SK-N-SH treated with all-trans-retinoic acid at 6 μM for 48 hours (cell line): ENCODE data around the gene AVEN.
"Not testable (repeated sequence)": the region's sequence is repeated elsewhere in the genome, so short reads cannot be mapped to it uniquely, and the experiment has no call there.

ENCODE experiments used
- ATAC-seq: fragments of 200-7000 bp; cut with Tn5 transposase; 3 replicates; pipeline ENCODE4 v1.9.1; 2020; ENCODE audit warnings: mild to moderate bottlenecking, moderate library complexity
- ARNTL ChIP-seq: fragments of 450-650 bp; formaldehyde crosslinking; IDR thresholded peaks from 2 replicates; pipeline ENCODE4 v1.5.0; 2020; ENCODE audit warnings: low read depth, mild to moderate bottlenecking, moderate library complexity, borderline replicate concordance
- BACH2 ChIP-seq: fragments of 250-450 bp; sonication (Bioruptor Pico); IDR thresholded peaks from 2 replicates; pipeline ENCODE4 v1.9.0; 2021; ENCODE audit warnings: mild to moderate bottlenecking, borderline replicate concordance
- CREB5 ChIP-seq: fragments of 250-450 bp; sonication (Bioruptor Pico); IDR thresholded peaks from 2 replicates; pipeline ENCODE4 v1.5.1; 2020; ENCODE audit warnings: low read depth, mild to moderate bottlenecking, moderate library complexity
- CSDC2 ChIP-seq: fragments of 250-450 bp; sonication (Bioruptor Pico); IDR thresholded peaks from 2 replicates; pipeline ENCODE4 v1.5.0; 2020; ENCODE audit warnings: mild to moderate bottlenecking, moderate library complexity
- ESRRG ChIP-seq: fragments of 250-450 bp; sonication (Bioruptor Pico); IDR thresholded peaks from 2 replicates; pipeline ENCODE4 v1.6.1; 2021; ENCODE audit warnings: mild to moderate bottlenecking
- GLIS3 ChIP-seq: fragments of 250-450 bp; sonication (Bioruptor Pico); IDR thresholded peaks from 2 replicates; pipeline ENCODE4 v1.5.0; 2020; ENCODE audit warnings: mild to moderate bottlenecking, moderate library complexity
- ISL1 ChIP-seq: fragments of 250-450 bp; sonication (Bioruptor Pico); IDR thresholded peaks from 2 replicates; pipeline ENCODE4 v2.1.2; 2022; ENCODE audit warnings: mild to moderate bottlenecking, moderate library complexity
- POU6F1 ChIP-seq: fragments of 250-450 bp; sonication (Bioruptor Pico); IDR thresholded peaks from 2 replicates; pipeline ENCODE4 v1.8.0; 2021; ENCODE audit warnings: low read depth, mild to moderate bottlenecking, moderate library complexity, borderline replicate concordance
- PPARA ChIP-seq: fragments of 250-450 bp; sonication (Bioruptor Pico); IDR thresholded peaks from 2 replicates; pipeline ENCODE4 v1.5.0; 2020; ENCODE audit warnings: mild to moderate bottlenecking, borderline replicate concordance
- RARB ChIP-seq: fragments of 250-450 bp; sonication (Bioruptor Pico); IDR thresholded peaks from 2 replicates; pipeline ENCODE4 v1.8.0; 2021; ENCODE audit warnings: mild to moderate bottlenecking, moderate library complexity
- TCF4 ChIP-seq: fragments of 250-450 bp; sonication (Bioruptor Pico); IDR thresholded peaks from 2 replicates; pipeline ENCODE4 v1.8.0; 2021; ENCODE audit warnings: mild to moderate bottlenecking, moderate library complexity, borderline replicate concordance
- TOX ChIP-seq: fragments of 250-450 bp; sonication (Bioruptor Pico); IDR thresholded peaks from 2 replicates; pipeline ENCODE4 v1.8.0; 2021; ENCODE audit warnings: mild to moderate bottlenecking, moderate library complexity, borderline replicate concordance
- ZFP3 ChIP-seq: fragments of 250-450 bp; sonication (Bioruptor Pico); IDR thresholded peaks from 2 replicates; pipeline ENCODE4 v1.5.0; 2020; ENCODE audit warnings: mild to moderate bottlenecking, moderate library complexity
- ZFP30 ChIP-seq: fragments of 450-650 bp; formaldehyde crosslinking; IDR thresholded peaks from 2 replicates; pipeline ENCODE4 v1.5.0; 2022; ENCODE audit warnings: mild to moderate bottlenecking, moderate library complexity
- ZNF565 ChIP-seq: fragments of 450-650 bp; formaldehyde crosslinking; conservative IDR thresholded peaks from 2 replicates; pipeline ENCODE4 v1.5.0; 2020; ENCODE audit warnings: low read depth, mild to moderate bottlenecking, moderate library complexity
- ZNF70 ChIP-seq: fragments of 450-650 bp; formaldehyde crosslinking; IDR thresholded peaks from 2 replicates; pipeline ENCODE4 v1.5.0; 2020; ENCODE audit warnings: mild to moderate bottlenecking, moderate library complexity
- ZNF8 ChIP-seq: fragments of 450-650 bp; formaldehyde crosslinking; IDR thresholded peaks from 2 replicates; pipeline ENCODE4 v1.5.0; 2020; ENCODE audit warnings: mild to moderate bottlenecking, moderate library complexity

AVEN gene

GRCh38 chr15:34054081-34054707 is 15.2 kb upstream of the AVEN start (continued):
- TF ChIP-seq POU6F1 (CRISPR knock-in tag) (no peak), ISL1 (CRISPR knock-in tag) (no peak), CREB5 (CRISPR knock-in tag) (no peak)

- not testable (repeated sequence) for ATAC-seq
These were observed 11.4 kb upstream of the AVEN start for GRCh38 chr15:34050385-34050784.

- TF ChIP-seq ZFP3 (CRISPR knock-in tag) (no peak), GLIS3 (no peak), ZFP30 (no peak), CSDC2 (CRISPR knock-in tag) (no peak), CREB5 (CRISPR knock-in tag) (no peak), PPARA (CRISPR knock-in tag) (no peak), ESRRG (CRISPR knock-in tag) (no peak), BACH2 (CRISPR knock-in tag) (no peak), ARNTL (CRISPR knock-in tag) (no peak), POU6F1 (CRISPR knock-in tag) (no peak), RARB (no peak)
- peak; percentile 38; the same call in 2 of the 3 replicates for ATAC-seq
These were observed 10.1 kb upstream of the AVEN start for GRCh38 chr15:34049112-34049511.

- TF ChIP-seq ZNF70: no peak
- no peak for TF ChIP-seq CSDC2 (CRISPR knock-in tag)
- no peak for TF ChIP-seq CREB5 (CRISPR knock-in tag)
- TF ChIP-seq POU6F1 (CRISPR knock-in tag): no peak
- no peak for TF ChIP-seq TOX (CRISPR knock-in tag)
- no peak for TF ChIP-seq ZFP3 (CRISPR knock-in tag)
- no peak for TF ChIP-seq ZNF8 (CRISPR knock-in tag)
- TF ChIP-seq TCF4 (CRISPR knock-in tag): no peak
- no peak for TF ChIP-seq ZNF565 (CRISPR knock-in tag)
These were observed 9.1 kb upstream of the AVEN start for GRCh38 chr15:34047893-34048775.

More at GRCh38 chr15:34047893-34048775, 9.1 kb upstream of the AVEN start:
- ATAC-seq: no peak; the same call in 2 of the 3 replicates
